Mesothelial cell of epicardium (in vitro differentiated cells): ENCODE data around the gene PLD5. TPM values are rescaled to one million over a fixed set of nuclear protein-coding genes. Genes with fewer than 3 reads are reported as not detected.

ENCODE experiments used
- DNase-seq, 2 experiments: peaks; one replicate each; pipeline ENCODE4 v3.0.0; 2021; ENCODE audit warnings: low spot score in 2 of 2; ENCODE audit not compliant: unreplicated experiment in 2 of 2
- H3K27ac Mint-ChIP-seq: 2 replicates; pipeline ENCODE4 v1.8.0; 2021; ENCODE audit warnings: mixed read lengths
- H3K27me3 Mint-ChIP-seq: 2 replicates; pipeline ENCODE4 v1.8.0; 2021; ENCODE audit warnings: low read depth, mixed read lengths
- H3K36me3 Mint-ChIP-seq: 2 replicates; pipeline ENCODE4 v1.8.0; 2021; ENCODE audit warnings: mixed read lengths
- H3K4me1 Mint-ChIP-seq: 2 replicates; pipeline ENCODE4 v1.8.0; 2021; ENCODE audit warnings: mixed read lengths
- H3K4me3 Mint-ChIP-seq: 2 replicates; pipeline ENCODE4 v1.8.0; 2021; ENCODE audit warnings: mild to moderate bottlenecking, moderate library complexity, mixed read lengths
- H3K9me3 Mint-ChIP-seq: 2 replicates; pipeline ENCODE4 v1.8.0; 2021; ENCODE audit warnings: mixed read lengths
- CTCF ChIP-seq: fragments of 200-600 bp; sonication (generic); IDR thresholded peaks from one replicate; pipeline ENCODE4 v1.5.0; 2021; ENCODE audit warnings: antibody characterized with exemption; ENCODE audit not compliant: unreplicated experiment
- total RNA-seq: library from RNA; stranded (reverse); gene quantifications from 3 replicates; pipeline ENCODE4 v1.2.1, GENCODE V29; 2021

Gene PLD5
- total RNA-seq, 1 donor from 2014 or later: 4.3 TPM

- no peaks in the 10 kb centered on the region for H3K4me1 Mint-ChIP-seq
Observed at GRCh38 chr1:242178924-242179708, 345.4 kb downstream of the PLD5 start.

GRCh38 chr1:242178436-242178835, 346.1 kb downstream of the PLD5 start:
- DNase-seq: no peak
- no peak for TF ChIP-seq CTCF
- peaks cover 18% of the 10 kb centered on the region for H3K9me3 Mint-ChIP-seq
- no peaks in the 10 kb centered on the region for H3K4me1 Mint-ChIP-seq
- peaks cover under 1% of the 10 kb centered on the region for H3K36me3 Mint-ChIP-seq
- no peak overlapping the region for H3K4me3 Mint-ChIP-seq
- no peak overlapping the region for H3K27ac Mint-ChIP-seq
- H3K27me3 Mint-ChIP-seq: no peaks in the 10 kb centered on the region

More at GRCh38 chr1:242178924-242179708, 345.4 kb downstream of the PLD5 start:
- no peak overlapping the region for H3K4me3 Mint-ChIP-seq
- H3K9me3 Mint-ChIP-seq: peaks cover 18% of the 10 kb centered on the region
- no peak for DNase-seq
- no peaks in the 10 kb centered on the region for H3K27me3 Mint-ChIP-seq
- H3K27ac Mint-ChIP-seq: no peak overlapping the region
- H3K36me3 Mint-ChIP-seq: no peaks in the 10 kb centered on the region
- TF ChIP-seq CTCF: no peak

- no peak for DNase-seq
- H3K27me3 Mint-ChIP-seq: no peaks in the 10 kb centered on the region
- H3K4me1 Mint-ChIP-seq: no peaks in the 10 kb centered on the region
- no peaks in the 10 kb centered on the region for H3K36me3 Mint-ChIP-seq
- H3K4me3 Mint-ChIP-seq: no peak overlapping the region
- H3K27ac Mint-ChIP-seq: no peak overlapping the region
- H3K9me3 Mint-ChIP-seq: no peaks in the 10 kb centered on the region
- TF ChIP-seq CTCF: no peak
Observed at GRCh38 chr1:242162140-242162539, 362.4 kb downstream of the PLD5 start.

GRCh38 chr1:242147096-242147976, 377.2 kb downstream of the PLD5 start:
- Mint-ChIP-seq H3K9me3 (peaks cover 25% of the 10 kb centered on the region), H3K4me1 (no peaks in the 10 kb centered on the region), H3K27ac (no peak overlapping the region), H3K36me3 (no peaks in the 10 kb centered on the region), H3K27me3 (no peaks in the 10 kb centered on the region), H3K4me3 (no peak overlapping the region)
- DNase-seq: no peak
- no peak for TF ChIP-seq CTCF

GRCh38 chr1:242146652-242147051, 377.8 kb downstream of the PLD5 start:
- TF ChIP-seq CTCF: no peak
- no peaks in the 10 kb centered on the region for H3K36me3 Mint-ChIP-seq
- peaks cover 20% of the 10 kb centered on the region for H3K9me3 Mint-ChIP-seq
- DNase-seq: no peak
- no peak overlapping the region for H3K4me3 Mint-ChIP-seq
- H3K27ac Mint-ChIP-seq: no peak overlapping the region
- no peaks in the 10 kb centered on the region for H3K27me3 Mint-ChIP-seq
- no peaks in the 10 kb centered on the region for H3K4me1 Mint-ChIP-seq
